ENCODE measurements around the gene ZBTB7A.
"Not testable (repeated sequence)": the region's sequence is repeated elsewhere in the genome, so short reads cannot be mapped to it uniquely, and the experiment has no call there.

The ZBTB7A gene

DNA sequence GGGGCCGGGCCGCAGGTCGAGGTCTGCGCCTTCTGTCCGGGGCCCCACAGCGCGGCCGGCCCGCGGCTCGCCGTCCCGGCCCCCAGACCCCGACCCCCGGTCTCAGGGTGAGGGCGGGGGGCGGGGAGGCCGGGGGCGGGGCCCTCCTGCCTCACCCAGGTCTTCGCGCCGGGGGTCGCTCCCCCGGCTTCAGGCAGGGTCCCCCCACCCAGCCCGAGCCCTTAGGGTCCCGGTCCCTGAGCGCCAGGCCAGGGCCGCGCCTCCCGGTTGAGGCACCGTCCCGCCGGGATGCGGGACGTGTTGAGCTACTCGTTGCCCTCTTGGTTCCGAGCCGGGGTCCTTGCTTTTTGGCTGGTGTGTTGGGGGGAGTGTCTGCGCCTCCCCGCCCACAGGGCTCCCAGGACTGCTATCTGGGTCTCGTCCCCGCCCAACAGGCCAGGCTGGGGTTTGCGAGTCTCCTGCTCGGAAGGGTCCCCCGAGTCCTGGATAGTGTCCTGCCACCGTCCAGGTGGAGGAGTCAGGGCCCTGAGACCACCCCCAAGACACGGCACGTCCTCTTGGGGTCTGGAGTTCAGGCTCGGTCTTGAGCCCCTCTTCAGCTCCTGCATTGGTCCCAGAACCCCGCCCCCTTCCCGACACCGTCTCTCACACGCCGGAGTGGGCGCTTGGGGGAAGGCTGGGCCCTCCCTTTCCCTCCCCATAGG, 58.7 kb downstream of the ZBTB7A start:
- TF ChIP-seq, protein P1, sequence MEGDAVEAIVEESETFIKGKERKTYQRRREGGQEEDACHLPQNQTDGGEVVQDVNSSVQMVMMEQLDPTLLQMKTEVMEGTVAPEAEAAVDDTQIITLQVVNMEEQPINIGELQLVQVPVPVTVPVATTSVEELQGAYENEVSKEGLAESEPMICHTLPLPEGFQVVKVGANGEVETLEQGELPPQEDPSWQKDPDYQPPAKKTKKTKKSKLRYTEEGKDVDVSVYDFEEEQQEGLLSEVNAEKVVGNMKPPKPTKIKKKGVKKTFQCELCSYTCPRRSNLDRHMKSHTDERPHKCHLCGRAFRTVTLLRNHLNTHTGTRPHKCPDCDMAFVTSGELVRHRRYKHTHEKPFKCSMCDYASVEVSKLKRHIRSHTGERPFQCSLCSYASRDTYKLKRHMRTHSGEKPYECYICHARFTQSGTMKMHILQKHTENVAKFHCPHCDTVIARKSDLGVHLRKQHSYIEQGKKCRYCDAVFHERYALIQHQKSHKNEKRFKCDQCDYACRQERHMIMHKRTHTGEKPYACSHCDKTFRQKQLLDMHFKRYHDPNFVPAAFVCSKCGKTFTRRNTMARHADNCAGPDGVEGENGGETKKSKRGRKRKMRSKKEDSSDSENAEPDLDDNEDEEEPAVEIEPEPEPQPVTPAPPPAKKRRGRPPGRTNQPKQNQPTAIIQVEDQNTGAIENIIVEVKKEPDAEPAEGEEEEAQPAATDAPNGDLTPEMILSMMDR (IDR thresholded peaks at IDR 0.05; ENCODE audit: unreplicated experiment in 3 of 3) = no peak
- Mint-ChIP-seq H3K36me3 (ENCODE audit: low read depth) (peaks cover 2% of the 10 kb centered on the region), H3K4me3 (peak overlapping the region; percentile 85 to 97 (median 96)), H3K27ac (peak overlapping the region; percentile 57 to 77 (median 61)), H3K4me1 (peaks cover 31% of the 10 kb centered on the region), H3K27me3 (ENCODE audit: low read depth) (no peaks in the 10 kb centered on the region), H3K9me3 (no peaks in the 10 kb centered on the region)

DNA sequence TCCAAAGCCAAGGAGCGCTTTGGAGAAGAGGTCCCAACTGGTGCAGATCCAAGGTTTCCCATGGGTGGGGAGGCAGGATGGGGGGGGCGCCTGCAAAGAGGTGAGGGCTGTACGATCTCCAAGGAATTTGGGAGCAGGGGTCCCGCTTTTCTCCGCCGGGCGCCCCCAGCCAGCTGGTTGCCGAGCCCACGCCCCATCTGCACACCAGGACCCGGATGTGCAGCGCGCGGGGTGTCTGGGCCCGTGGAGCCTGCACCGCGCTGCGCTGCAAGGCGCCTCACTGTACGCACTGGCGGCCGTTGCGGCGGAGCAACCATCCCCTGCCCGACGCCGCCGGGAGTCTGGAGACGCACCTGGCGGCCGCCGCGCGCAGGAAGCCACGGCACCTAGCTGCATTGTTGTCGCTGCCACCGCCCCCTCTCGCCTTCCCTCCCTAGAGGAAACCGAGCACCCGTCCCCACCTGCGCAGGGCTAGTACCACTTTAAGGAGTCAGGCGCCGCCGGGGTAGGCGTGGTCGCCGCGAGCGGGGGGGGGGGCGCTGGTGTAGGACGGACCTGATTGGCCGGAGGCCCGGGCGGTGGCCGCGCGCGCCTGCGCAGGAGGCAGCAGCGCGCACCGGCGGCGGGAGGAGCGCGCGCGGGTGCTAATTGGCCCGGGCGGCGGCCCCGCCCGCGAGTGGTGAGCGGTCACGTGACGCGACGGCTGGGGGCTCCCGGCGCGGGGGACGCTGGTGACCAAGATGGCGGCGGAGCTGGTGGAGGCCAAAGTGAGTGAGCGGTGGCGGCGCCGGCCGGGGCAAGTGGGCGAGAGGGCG, 59.5 kb downstream of the ZBTB7A start, which contains the start of gene PIAS4:
PIAS4 (plus strand) TSS at position 716 of the 815 bp plus-strand sequence; CDS start at position 741, 25 bp downstream.
- Mint-ChIP-seq H3K4me3 (peak within 1 kb of the TSS; percentile 85 to 97 (median 96)), H3K27me3 (ENCODE audit: low read depth) (no peaks in the 10 kb centered on the region), H3K27ac (peak within 1 kb of the TSS; percentile 61 to 79 (median 77)), H3K4me1 (peaks cover 31% of the 10 kb centered on the region), H3K9me3 (no peaks in the 10 kb centered on the region), H3K36me3 (ENCODE audit: low read depth) (no peaks in the 10 kb centered on the region)
- TF ChIP-seq, protein P1 (IDR thresholded peaks at IDR 0.05; ENCODE audit: unreplicated experiment in 3 of 3) = no peak

DNA sequence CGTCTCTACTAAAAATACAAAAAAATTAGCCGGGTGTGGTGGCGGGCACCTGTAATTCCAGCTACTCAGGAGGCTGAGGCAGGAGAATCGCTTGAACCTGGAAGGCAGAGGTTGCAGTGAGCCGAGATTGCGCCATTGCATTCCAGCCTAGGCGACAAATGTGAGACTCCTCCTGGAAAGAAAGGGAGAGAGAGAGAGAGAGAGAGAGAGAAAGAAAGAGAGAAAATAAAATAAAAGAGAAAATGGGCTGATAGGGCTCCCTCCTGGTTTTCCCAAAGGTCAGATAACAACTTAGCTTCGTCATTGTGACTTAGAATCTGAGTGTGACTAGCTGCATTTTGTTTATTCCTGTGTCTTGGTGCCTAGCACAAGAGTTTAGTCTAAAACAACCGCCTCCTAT, 61.3 kb downstream of the ZBTB7A start:
- peaks cover 22% of the 10 kb centered on the region for H3K4me1 Mint-ChIP-seq
- H3K9me3 Mint-ChIP-seq; H3K36me3 Mint-ChIP-seq (ENCODE audit: low read depth); H3K27me3 Mint-ChIP-seq (ENCODE audit: low read depth): not testable (repeated sequence)
- peak overlapping the region; percentile 77 to 88 (median 87) for H3K4me3 Mint-ChIP-seq
- H3K27ac Mint-ChIP-seq = peak overlapping the region in 1 of 3 experiments; percentile 58

DNA sequence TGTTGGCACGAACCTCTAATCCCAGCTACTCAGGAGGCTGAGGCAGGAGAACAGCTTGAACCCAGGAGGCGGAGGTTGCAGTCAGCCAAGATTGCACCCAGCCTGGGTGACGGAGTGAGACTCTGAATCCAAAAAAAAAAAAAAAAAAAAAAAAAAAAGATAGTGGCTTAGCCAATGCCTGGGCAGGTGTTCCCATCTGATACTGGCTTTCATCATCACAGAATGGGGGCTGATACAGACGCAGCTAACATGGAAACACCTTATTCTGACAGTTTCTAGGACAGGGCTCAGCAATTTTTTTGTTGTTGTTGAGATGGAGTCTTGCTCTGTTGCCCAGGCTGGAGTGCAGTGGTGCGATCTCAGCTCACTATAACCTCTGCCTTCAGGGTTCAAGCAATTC, 65.9 kb downstream of the ZBTB7A start:
- H3K9me3 Mint-ChIP-seq; H3K27ac Mint-ChIP-seq; H3K27me3 Mint-ChIP-seq (ENCODE audit: low read depth); H3K4me1 Mint-ChIP-seq; H3K4me3 Mint-ChIP-seq; H3K36me3 Mint-ChIP-seq (ENCODE audit: low read depth): not testable (repeated sequence)

DNA sequence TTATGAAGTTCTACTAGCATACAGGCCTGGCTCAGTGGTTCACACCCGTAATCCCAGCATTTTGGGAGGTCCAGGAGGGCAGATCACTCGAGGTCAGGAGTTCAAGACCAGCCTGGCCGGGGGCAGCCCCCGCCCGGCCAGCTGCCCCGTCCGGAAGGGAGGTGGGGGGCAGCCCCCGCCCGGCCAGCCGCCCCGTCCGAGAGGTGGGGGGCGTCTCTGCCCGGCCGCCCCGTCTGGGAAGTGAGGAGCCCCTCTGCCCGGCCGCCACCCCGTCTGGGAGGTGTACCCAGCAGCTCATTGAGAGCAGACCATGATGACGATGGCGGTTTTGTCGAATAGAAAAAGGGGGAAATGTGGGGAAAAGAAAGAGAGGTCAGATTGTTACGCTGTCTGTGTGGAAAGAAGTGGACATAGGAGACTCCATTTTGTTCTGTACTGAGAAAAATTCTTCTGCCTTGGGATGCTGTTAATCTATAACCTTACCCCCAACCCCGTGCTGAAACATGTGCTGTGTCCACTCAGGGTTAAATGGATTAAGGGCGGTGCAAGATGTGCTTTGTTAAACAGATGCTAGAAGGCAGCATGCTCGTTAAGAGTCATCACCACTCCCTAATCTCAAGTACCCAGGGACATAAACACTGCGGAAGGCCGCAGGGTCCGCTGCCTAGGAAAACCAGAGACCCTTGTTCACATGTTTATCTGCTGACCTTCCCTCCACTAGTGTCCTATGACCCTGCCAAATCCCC, 67.9 kb downstream of the ZBTB7A start:
- not testable (repeated sequence) for H3K4me1 Mint-ChIP-seq; H3K27me3 Mint-ChIP-seq (ENCODE audit: low read depth); H3K9me3 Mint-ChIP-seq; H3K36me3 Mint-ChIP-seq (ENCODE audit: low read depth)
- H3K4me3 Mint-ChIP-seq = peak overlapping the region in 1 of 3 experiments; percentile 44
- peak overlapping the region in 2 of 3 experiments; percentile 75 to 96 for H3K27ac Mint-ChIP-seq

GRCh38 chr19:3995607-3996006, 71.1 kb downstream of the ZBTB7A start:
- no peaks in the 10 kb centered on the region for H3K36me3 Mint-ChIP-seq (ENCODE audit: low read depth)
- TF ChIP-seq, protein P1 (IDR thresholded peaks at IDR 0.05; ENCODE audit: unreplicated experiment in 3 of 3) = no peak
- no peaks in the 10 kb centered on the region for H3K4me1 Mint-ChIP-seq
- H3K27me3 Mint-ChIP-seq (ENCODE audit: low read depth) = peaks cover 3% of the 10 kb centered on the region
- H3K9me3 Mint-ChIP-seq = no peaks in the 10 kb centered on the region
- no peak overlapping the region for H3K4me3 Mint-ChIP-seq
- no peak overlapping the region for H3K27ac Mint-ChIP-seq

All from nephron (organoid).